CD4-positive, alpha-beta T cell (primary cell): ENCODE measurements around the gene CLCN1. TPM values are rescaled to one million over a fixed set of nuclear protein-coding genes. Genes with fewer than 3 reads are reported as not detected.
A peak's percentile ranks its signal among the peaks of the same experiment; 100 is the strongest.

Experiments
- ATAC-seq: fragments of 200-7000 bp; cut with Tn5 transposase; one replicate; pipeline ENCODE4 v1.10.0; 2022; ENCODE audit warnings: mild to moderate bottlenecking; ENCODE audit not compliant: poor library complexity
- CTCF ChIA-PET: fragments of 350-600 bp; sonication (Branson Sonifier 250); formaldehyde crosslinking; loops from one replicate; lab custom pipeline; 2021; ENCODE audit warnings: antibody characterized with exemption, inconsistent platforms; lab: Charles Lee
- POLR2A ChIA-PET: fragments of 350-600 bp; sonication (Branson Sonifier 250); formaldehyde crosslinking; loops from one replicate; lab custom pipeline; 2021; ENCODE audit warnings: antibody characterized with exemption, inconsistent platforms; lab: Charles Lee
- DNase-seq, 14 experiments: peaks; one replicate each; pipeline ENCODE4 v3.0.0-alpha.2; 2013 to 2020; ENCODE audit warnings: mixed read lengths in 2 of 14
- H3K27ac ChIP-seq, 2 donors: one replicate each; pipeline versions ENCODE4 v1.5.1 to v1.7.0; 2013; ENCODE audit warnings: low read length in 2 of 2, low read depth in 1 of 2, mild to moderate bottlenecking in 1 of 2
- H3K27me3 ChIP-seq, 2 experiments: 1 replicate in 1 of 2; 2 replicates in 1 of 2; pipeline versions ENCODE4 v1.6.1 to v1.7.0; 2013; ENCODE audit warnings: low read length in 2 of 2, control low read depth in 1 of 2, mild to moderate bottlenecking in 1 of 2, moderate library complexity in 1 of 2; ENCODE audit not compliant: insufficient read depth in 2 of 2, control insufficient read depth in 1 of 2
- H3K36me3 ChIP-seq: one replicate; pipeline ENCODE4 v1.6.1; 2013; ENCODE audit warnings: low read length, control low read depth; ENCODE audit not compliant: insufficient read depth
- H3K4me1 ChIP-seq: one replicate; pipeline ENCODE4 v1.6.1; 2013; ENCODE audit warnings: low read length, control low read depth; ENCODE audit not compliant: insufficient read depth
- H3K4me3 ChIP-seq: one replicate; pipeline ENCODE4 v1.5.1; 2013; ENCODE audit warnings: mild to moderate bottlenecking, low read length, moderate library complexity
- H3K9me3 ChIP-seq, 2 experiments: 1 replicate in 1 of 2; 2 replicates in 1 of 2; pipeline versions ENCODE4 v1.6.1 to v1.7.0; 2013; ENCODE audit warnings: low read length in 2 of 2, mild to moderate bottlenecking in 2 of 2, control low read depth in 1 of 2, moderate library complexity in 1 of 2; ENCODE audit not compliant: control insufficient read depth in 1 of 2, insufficient read depth in 1 of 2
- H3K27ac Mint-ChIP-seq: one replicate; pipeline ENCODE4 v1.8.0; 2020; ENCODE audit warnings: mixed read lengths
- H3K27me3 Mint-ChIP-seq: one replicate; pipeline ENCODE4 v1.8.0; 2021; ENCODE audit warnings: mixed read lengths
- H3K36me3 Mint-ChIP-seq: one replicate; pipeline ENCODE4 v1.8.0; 2021; ENCODE audit warnings: low read depth, mixed read lengths
- H3K4me1 Mint-ChIP-seq: one replicate; pipeline ENCODE4 v1.8.0; 2021; ENCODE audit warnings: low read depth, mixed read lengths
- H3K4me3 Mint-ChIP-seq: one replicate; pipeline ENCODE4 v1.8.0; 2020; ENCODE audit warnings: mild to moderate bottlenecking, mixed read lengths
- H3K9me3 Mint-ChIP-seq: one replicate; pipeline ENCODE4 v1.8.0; 2020; ENCODE audit warnings: mixed read lengths
- intact Hi-C, 2 experiments: fragments of 100-400 bp; cut with DNase I in 1 of 2; cut with micrococcal nuclease in 1 of 2; formaldehyde crosslinking; loops; one replicate each; pipeline versions ENCODE4 v1.15.1 to v1.9.0; 2023 to 2025; cut with DNase I, micrococcal nuclease
- total RNA-seq, 174 experiments: library from RNA in 2 of 174; stranded (reverse) in 2 of 174; gene quantifications; one replicate each; pipeline ENCODE4 v1.2.3 and lab custom pipeline; 2021 to 2026
- TF ChIP-seq, protein P1 (sequence below): fragments of 200-600 bp; IDR thresholded peaks from one replicate; pipeline ENCODE4 v1.8.0; 2022; ENCODE audit warnings: antibody characterized with exemption, mild to moderate bottlenecking

CLCN1 gene
- total RNA-seq, 2 experiments from 2014 or later: not detected

DNA sequence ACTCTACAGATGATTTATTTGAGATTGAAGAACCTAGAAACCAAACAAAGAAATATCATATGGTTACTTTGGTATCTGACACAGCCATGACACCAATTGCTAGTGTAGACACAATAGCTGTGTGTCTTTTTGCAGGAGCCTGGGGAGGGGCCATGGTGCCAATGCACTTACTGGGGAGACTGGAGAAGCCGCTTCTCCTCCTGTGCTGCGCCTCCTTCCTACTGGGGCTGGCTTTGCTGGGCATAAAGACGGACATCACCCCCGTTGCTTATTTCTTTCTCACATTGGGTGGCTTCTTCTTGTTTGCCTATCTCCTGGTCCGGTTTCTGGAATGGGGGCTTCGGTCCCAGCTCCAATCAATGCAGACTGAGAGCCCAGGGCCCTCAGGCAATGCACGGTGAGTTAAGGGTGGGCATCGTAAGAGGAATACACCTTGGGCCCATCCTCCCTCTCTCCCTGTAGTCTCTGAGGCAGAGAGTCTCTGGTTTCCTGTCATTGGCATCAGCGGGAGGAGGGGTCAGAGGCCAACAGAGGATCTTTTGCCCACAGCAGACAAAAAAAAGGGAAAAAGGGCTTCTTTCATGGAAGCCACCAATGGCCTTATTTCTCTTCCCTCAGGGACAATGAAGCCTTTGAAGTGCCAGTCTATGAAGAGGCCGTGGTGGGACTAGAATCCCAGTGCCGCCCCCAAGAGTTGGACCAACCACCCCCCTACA lies 29.9 kb upstream of the CLCN1 start:
- no peaks in the 10 kb centered on the region for H3K27me3 ChIP-seq
- peaks cover 25% of the 10 kb centered on the region for H3K36me3 Mint-ChIP-seq
- ATAC-seq (no peak), DNase-seq (no peak)
- intact Hi-C loops: loop anchor here in 1 of 2 experiments (2.0 to 10.0 kb wide), 3 partner anchors 21 to 431 kb away; partner anchors contain the start of genes EPHA1 and EPHB6
- TF ChIP-seq, protein P1, sequence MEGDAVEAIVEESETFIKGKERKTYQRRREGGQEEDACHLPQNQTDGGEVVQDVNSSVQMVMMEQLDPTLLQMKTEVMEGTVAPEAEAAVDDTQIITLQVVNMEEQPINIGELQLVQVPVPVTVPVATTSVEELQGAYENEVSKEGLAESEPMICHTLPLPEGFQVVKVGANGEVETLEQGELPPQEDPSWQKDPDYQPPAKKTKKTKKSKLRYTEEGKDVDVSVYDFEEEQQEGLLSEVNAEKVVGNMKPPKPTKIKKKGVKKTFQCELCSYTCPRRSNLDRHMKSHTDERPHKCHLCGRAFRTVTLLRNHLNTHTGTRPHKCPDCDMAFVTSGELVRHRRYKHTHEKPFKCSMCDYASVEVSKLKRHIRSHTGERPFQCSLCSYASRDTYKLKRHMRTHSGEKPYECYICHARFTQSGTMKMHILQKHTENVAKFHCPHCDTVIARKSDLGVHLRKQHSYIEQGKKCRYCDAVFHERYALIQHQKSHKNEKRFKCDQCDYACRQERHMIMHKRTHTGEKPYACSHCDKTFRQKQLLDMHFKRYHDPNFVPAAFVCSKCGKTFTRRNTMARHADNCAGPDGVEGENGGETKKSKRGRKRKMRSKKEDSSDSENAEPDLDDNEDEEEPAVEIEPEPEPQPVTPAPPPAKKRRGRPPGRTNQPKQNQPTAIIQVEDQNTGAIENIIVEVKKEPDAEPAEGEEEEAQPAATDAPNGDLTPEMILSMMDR: no peak
- H3K9me3 ChIP-seq: no peaks in the 10 kb centered on the region
- H3K4me3 ChIP-seq: no peak overlapping the region
- H3K4me1 ChIP-seq: peaks cover 40% of the 10 kb centered on the region
- ChIA-PET CTCF (interaction anchor here (0.6 to 1.0 kb wide), 2 partner anchors 45 to 227 kb away, joined by 3 to 5 read pairs (median 5); no protein-coding TSS in a partner anchor), POLR2A (interaction anchor here (3.6 kb wide), 2 partner anchors 22 to 95 kb away, joined by 17 to 32 read pairs; partner anchors contain the start of genes GSTK1 and ZYX)
- peak overlapping the region; percentile 11 for H3K4me3 Mint-ChIP-seq
- H3K27ac Mint-ChIP-seq: no peak overlapping the region
- H3K36me3 ChIP-seq: peaks cover 8% of the 10 kb centered on the region
- H3K4me1 Mint-ChIP-seq: peaks cover 61% of the 10 kb centered on the region
- no peaks in the 10 kb centered on the region for H3K9me3 Mint-ChIP-seq
- H3K27ac ChIP-seq: no peak overlapping the region
- H3K27me3 Mint-ChIP-seq: no peaks in the 10 kb centered on the region

DNA sequence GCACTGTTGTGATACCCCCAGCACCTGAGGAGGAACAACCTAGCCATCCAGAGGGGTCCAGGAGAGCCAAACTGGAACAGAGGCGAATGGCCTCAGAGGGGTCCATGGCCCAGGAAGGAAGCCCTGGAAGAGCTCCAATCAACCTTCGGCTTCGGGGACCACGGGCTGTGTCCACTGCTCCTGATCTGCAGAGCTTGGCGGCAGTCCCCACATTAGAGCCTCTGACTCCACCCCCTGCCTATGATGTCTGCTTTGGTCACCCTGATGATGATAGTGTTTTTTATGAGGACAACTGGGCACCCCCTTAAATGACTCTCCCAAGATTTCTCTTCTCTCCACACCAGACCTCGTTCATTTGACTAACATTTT lies 29.4 kb upstream of the CLCN1 start:
- peaks cover 14% of the 10 kb centered on the region for H3K36me3 ChIP-seq
- peaks cover 43% of the 10 kb centered on the region for H3K4me1 ChIP-seq
- intact Hi-C loops: loop anchor here in 1 of 2 experiments (5.0 to 10.0 kb wide), 2 partner anchors 121 to 432 kb away; partner anchors contain the start of genes EPHA1 and EPHB6
- no peak overlapping the region for H3K4me3 ChIP-seq
- peaks cover 30% of the 10 kb centered on the region for H3K36me3 Mint-ChIP-seq
- H3K9me3 Mint-ChIP-seq: no peaks in the 10 kb centered on the region
- no peaks in the 10 kb centered on the region for H3K9me3 ChIP-seq
- ChIA-PET POLR2A (interaction anchor here (1.9 to 3.6 kb wide), 4 partner anchors 22 to 100 kb away, joined by 5 to 32 read pairs (median 11); partner anchors contain the start of genes GSTK1 and ZYX), CTCF (interaction anchor here (0.9 to 1.9 kb wide), 2 partner anchors 23 to 46 kb away, joined by 5 read pairs; partner anchors contain the start of gene GSTK1)
- DNase-seq (no peak), ATAC-seq (no peak)
- peak overlapping the region; percentile 96 for H3K4me3 Mint-ChIP-seq
- TF ChIP-seq, protein P1: no peak
- H3K27ac Mint-ChIP-seq: peak overlapping the region; percentile 88
- H3K4me1 Mint-ChIP-seq: peaks cover 64% of the 10 kb centered on the region
- no peak overlapping the region for H3K27ac ChIP-seq
- no peaks in the 10 kb centered on the region for H3K27me3 Mint-ChIP-seq
- H3K27me3 ChIP-seq: no peaks in the 10 kb centered on the region

DNA sequence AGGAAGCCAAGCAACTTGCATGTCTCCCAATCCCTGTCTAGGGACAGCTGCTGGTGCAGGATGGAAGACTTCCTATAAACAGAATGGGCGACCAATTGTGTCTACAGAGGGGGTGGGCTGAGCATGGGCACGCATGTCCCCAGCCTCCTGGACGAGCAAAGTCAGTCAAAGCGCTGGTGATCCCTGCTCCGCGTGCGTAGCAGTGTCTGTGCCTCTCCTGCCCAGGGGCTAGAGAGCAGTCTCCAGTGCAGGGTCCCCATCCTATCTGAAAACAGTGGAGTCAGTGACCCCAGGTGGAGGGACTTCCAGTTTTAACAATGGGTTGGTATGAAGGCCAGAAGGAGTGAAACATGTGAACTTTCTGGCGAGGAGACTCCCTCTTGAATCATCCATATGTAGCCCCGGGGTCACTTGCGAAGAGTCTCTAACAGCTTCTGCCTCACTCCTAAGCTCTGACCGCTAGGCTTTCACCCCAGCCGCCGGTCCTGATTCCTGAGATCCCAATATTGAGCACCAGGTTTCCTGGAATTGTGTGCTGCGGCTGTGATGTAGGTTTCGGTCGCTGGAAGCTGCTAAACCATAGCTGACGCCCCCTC lies 28.5 kb upstream of the CLCN1 start:
- Histone ChIP-seq H3K4me1 (peaks cover 44% of the 10 kb centered on the region), H3K27me3 (no peaks in the 10 kb centered on the region), H3K36me3 (peaks cover 21% of the 10 kb centered on the region), H3K4me3 (peak overlapping the region; percentile 54), H3K27ac (peak overlapping the region; percentile 39 to 68), H3K9me3 (no peaks in the 10 kb centered on the region)
- ChIA-PET POLR2A (interaction anchor here (0.9 to 3.6 kb wide), 24 partner anchors 8 to 479 kb away, joined by 3 to 32 read pairs (median 6); partner anchors contain the start of genes GSTK1 and ZYX), CTCF (interaction anchor here (1.0 to 1.9 kb wide), 7 partner anchors 21 to 47 kb away, joined by 3 to 5 read pairs (median 3); partner anchors contain the start of gene GSTK1)
- intact Hi-C loops: loop anchor here in 1 of 2 experiments (5.0 to 10.0 kb wide), 2 partner anchors 120 to 433 kb away; partner anchors contain the start of genes EPHA1 and EPHB6
- DNase-seq (no peak), ATAC-seq (no peak)
- peak overlapping the region; percentile 88 for H3K27ac Mint-ChIP-seq
- H3K36me3 Mint-ChIP-seq: peaks cover 39% of the 10 kb centered on the region
- H3K4me3 Mint-ChIP-seq: peak overlapping the region; percentile 96
- H3K9me3 Mint-ChIP-seq: no peaks in the 10 kb centered on the region
- TF ChIP-seq, protein P1: no peak
- H3K4me1 Mint-ChIP-seq: peaks cover 66% of the 10 kb centered on the region
- no peaks in the 10 kb centered on the region for H3K27me3 Mint-ChIP-seq
